Stimulated activated CD8-positive, alpha-beta memory T cell treated with anti-CD3 and anti-CD28 coated beads, Interleukin-12 subunit alpha, Interleukin-12 subunit beta, amount 100 ng/mL, for 4 hours (primary cell): ENCODE measurements around the gene MRPL12.

ENCODE experiments used
- DNase-seq: peaks from one replicate; pipeline ENCODE4 v3.0.0-alpha.2; 2020; ENCODE audit warnings: low read depth

The MRPL12 gene

DNA sequence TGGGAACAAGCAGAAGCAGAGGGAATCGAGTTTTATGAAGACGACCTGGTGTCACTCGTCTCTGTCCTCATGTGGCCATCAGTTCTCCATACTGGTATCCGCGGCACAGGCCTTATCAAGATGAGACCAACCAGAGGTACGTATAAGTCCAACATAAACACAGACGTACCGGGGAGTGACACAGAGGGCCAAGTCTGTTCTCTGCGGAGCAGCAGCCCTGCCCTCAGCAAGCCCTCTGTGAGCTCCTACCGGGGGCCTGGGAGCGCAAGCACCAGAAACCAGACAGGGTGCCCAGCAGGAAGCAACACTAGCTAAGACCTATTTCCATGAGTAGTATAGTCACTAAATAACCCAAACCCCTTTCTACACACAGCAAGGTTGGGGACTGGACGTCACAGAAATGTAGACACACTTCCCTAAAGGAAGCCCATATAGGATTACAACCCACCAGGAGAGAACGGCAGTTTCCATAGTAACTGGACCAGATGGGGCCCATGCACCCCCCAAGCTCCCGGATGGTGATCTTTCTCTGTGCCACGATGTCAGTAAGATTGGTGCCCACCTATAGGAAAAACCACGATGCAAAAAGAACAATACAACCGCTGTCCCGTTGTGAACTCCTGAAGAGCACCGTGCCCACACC lies 20.5 kb upstream of the MRPL12 start:
- no peak for DNase-seq

DNA sequence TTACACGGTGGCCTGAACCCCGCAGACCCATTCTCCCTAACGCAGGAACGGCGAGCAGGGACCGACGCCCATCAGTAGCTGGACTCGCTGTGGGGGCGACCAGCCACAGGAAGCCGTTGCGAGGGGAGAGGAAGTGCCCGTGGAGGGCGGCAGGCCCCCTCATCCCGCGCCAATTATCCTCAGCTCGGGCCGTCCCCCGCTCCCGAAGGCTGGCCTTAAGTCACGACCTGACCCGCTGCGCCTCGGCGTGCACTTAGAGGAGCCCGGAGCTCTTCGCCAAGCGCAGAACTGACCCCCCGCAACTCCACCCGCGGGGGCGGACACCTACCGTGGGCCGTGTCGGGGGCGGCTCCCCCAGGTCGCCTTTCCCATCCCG lies 20.0 kb upstream of the MRPL12 start:
- DNase-seq: no peak

- peak; percentile 96 for DNase-seq
These were observed 19.4 kb upstream of the MRPL12 start, which contains the start of the genes ARL16 and HGS for GRCh38 chr17:81683584-81684441. TSS of gene ARL16 (minus strand) at chr17:81683797. CDS start at chr17:81683753, 44 bp downstream. TSS of gene HGS (plus strand) at chr17:81684011. CDS start at chr17:81684067, 56 bp downstream.

DNA sequence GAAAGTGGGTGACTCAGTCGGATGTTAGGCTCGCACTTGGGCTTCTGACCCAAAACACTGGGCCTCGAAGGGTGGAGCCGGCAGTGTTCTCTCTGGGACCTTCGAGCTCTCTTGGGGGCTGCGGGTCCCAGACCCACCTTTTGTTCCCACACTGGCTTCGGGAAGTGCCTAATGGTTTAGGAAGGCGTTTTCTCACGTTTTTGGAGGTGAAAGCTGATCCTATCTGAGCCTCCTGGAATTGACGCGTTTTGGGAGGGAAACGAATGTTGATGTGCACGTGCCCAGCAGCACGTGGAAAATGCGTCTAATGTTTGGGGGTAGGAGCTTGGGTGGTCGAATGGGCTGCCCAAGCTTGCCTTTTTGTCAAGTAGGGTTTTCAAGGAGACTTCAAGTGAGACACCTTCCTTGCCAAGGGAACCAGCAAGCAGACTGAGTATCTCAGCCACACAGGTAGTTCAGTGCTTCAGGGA lies 18.7 kb upstream of the MRPL12 start:
- DNase-seq: no peak

DNA sequence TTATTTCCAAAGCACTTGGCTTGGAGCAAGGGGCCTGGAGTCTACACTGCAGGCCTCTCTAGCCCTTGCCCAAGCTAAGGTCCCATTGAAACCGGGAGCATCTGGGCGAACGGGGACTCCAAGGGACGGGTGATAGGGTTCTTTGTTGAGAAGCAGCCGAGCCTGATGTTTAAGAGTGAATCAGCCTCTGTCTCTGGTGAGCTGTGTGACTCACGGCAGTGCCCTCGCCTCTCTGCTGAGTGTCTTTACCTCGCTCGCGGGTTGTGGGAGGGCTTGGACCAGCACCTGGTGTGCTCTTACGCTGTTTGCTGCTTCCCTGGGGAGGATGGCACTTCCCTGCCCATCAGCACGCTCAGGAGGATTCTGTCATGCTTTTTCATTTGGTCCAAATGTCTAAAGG lies 18.1 kb upstream of the MRPL12 start:
- DNase-seq: no peak

GRCh38 chr17:81686614-81687013 lies 16.6 kb upstream of the MRPL12 start:
- no peak for DNase-seq

DNA sequence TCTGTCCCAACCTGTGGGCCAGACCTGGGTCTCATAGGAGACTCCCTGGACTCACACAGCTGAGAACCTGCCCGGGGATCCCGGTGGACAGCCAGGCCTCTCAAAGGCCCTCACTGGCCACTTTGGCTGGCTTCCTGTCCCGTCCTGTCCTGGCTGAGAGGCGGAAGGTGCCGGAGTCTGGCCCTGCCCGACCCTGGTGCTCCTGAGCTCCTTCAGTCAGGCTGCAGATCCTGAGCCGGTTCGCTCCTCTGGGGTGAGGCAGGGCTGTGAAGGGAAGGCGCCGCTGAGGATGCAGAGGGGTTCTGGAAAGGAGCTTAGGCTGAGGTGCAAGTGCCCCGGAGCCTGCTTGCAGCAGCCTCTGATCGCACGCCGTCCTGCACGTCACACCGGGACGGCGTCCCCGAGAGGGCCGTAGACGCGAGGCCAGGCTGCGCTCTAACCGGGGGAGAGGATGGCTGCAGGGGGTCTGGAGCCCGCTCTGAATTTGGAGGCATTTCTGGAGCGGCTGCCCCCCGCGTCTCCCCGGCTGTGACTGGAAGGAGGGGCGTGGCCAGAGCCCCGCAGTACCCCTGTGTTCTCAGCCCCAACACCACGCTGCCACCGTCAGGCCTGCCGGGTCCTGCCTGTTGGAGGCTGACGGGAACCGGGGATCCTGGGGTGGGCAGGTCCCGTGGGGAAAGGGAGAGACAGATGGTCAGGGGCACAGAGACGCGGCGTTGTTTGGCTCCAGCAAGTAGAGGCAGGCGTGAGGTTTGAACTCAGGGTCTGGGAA lies 15.2 kb upstream of the MRPL12 start:
- no peak for DNase-seq

DNA sequence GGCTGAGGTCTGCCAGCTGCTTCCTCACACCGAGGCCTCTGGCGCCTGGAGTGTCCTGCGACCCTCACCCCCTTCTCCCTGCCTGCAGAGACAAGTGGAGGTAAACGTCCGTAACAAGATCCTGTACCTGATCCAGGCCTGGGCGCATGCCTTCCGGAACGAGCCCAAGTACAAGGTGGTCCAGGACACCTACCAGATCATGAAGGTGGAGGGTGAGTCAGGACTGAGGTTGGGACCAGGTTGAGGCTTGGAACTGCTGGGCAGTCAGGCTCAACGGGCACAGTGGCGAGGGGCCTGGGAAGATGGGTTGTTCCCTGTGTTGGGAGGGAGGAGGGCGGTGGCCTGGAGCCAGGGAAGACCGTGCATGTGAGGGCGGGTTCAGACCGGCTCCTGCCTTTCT lies 14.6 kb upstream of the MRPL12 start:
- DNase-seq: no peak

- DNase-seq: no peak
These were observed 13.1 kb upstream of the MRPL12 start for GRCh38 chr17:81690066-81690465.

DNA sequence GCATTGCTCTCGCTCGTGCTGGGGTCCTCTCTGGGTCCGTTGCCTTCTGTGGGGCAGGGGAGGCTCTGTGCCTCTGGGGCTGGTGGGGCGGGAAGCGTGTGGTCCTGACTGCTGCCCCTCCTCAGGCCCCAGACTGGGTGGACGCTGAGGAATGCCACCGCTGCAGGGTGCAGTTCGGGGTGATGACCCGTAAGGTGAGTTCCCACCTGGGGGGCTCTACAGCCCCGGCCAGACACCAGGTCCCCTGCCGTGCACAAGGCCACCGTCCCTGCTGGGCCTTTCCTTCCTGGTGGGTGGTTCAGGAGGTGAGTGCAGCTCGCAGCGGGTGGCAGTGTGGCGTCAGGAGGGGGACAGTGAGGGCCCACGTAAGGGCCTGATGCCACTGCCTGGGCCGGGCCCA lies 12.6 kb upstream of the MRPL12 start:
- DNase-seq: no peak

DNA sequence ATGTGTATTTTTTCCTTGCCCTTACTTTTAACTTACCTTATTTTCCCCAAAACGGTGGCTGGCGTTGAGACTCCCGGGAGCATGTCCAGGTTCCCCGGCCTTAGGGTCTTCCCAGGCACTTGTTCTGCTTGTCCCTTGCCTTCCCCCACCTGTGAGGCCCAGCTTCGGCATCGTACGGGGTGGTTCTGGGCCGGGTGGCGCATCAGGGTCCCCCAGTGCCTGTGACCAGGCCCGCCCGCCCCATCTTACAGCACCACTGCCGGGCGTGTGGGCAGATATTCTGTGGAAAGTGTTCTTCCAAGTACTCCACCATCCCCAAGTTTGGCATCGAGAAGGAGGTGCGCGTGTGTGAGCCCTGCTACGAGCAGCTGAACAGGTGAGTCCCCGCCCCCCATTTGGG lies 12.0 kb upstream of the MRPL12 start:
- DNase-seq: no peak

- no peak for DNase-seq
These were observed 11.6 kb upstream of the MRPL12 start for GRCh38 chr17:81691608-81692007.

DNA sequence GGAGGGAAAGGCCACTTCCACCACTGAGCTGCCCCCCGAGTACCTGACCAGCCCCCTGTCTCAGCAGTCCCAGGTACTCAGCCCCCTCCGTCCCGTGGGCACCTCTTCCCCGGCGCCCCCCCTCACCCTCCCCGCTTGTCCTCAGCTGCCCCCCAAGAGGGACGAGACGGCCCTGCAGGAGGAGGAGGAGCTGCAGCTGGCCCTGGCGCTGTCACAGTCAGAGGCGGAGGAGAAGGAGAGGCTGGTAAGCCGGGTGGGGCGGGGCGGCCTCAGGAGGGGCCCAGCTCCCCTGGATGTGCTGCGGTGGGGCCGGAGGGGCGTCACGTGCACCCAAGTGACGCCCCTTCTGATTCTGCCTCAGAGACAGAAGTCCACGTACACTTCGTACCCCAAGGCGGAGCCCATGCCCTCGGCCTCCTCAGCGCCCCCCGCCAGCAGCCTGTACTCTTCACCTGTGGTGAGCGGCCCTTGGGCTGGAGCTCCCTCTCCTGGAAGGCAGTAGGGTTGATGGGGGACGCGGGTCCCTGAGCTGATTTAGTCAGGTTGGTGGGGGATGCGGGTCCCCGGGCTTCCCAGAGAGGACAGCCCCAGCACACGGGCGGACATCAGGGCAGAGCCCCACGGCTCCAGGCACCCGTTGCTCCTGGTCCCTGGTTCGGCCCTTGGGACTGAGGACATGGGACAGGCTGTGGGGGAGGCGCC lies 9.5 kb upstream of the MRPL12 start:
- DNase-seq: no peak

DNA sequence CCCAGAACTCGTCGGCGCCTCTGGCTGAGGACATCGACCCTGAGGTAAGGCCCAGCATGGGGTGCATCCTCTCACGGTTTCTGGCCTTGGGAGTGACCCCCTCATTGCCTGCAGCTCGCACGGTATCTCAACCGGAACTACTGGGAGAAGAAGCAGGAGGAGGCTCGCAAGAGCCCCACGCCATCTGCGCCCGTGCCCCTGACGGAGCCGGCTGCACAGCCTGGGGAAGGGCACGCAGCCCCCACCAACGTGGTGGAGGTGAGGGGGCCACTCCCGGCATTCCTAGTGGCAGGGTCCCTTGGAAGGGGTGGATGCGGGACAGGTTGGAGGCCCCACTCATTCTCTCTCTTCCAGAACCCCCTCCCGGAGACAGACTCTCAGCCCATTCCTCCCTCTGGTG lies 8.4 kb upstream of the MRPL12 start:
- DNase-seq: no peak

- DNase-seq: no peak
These were observed 8.0 kb upstream of the MRPL12 start for GRCh38 chr17:81695211-81695610.

- no peak for DNase-seq
These were observed 7.4 kb upstream of the MRPL12 start for GRCh38 chr17:81695801-81696200.

- no peak for DNase-seq
These were observed 6.8 kb upstream of the MRPL12 start for GRCh38 chr17:81696218-81696941.

GRCh38 chr17:81697261-81698044 lies 5.7 kb upstream of the MRPL12 start:
- no peak for DNase-seq

DNA sequence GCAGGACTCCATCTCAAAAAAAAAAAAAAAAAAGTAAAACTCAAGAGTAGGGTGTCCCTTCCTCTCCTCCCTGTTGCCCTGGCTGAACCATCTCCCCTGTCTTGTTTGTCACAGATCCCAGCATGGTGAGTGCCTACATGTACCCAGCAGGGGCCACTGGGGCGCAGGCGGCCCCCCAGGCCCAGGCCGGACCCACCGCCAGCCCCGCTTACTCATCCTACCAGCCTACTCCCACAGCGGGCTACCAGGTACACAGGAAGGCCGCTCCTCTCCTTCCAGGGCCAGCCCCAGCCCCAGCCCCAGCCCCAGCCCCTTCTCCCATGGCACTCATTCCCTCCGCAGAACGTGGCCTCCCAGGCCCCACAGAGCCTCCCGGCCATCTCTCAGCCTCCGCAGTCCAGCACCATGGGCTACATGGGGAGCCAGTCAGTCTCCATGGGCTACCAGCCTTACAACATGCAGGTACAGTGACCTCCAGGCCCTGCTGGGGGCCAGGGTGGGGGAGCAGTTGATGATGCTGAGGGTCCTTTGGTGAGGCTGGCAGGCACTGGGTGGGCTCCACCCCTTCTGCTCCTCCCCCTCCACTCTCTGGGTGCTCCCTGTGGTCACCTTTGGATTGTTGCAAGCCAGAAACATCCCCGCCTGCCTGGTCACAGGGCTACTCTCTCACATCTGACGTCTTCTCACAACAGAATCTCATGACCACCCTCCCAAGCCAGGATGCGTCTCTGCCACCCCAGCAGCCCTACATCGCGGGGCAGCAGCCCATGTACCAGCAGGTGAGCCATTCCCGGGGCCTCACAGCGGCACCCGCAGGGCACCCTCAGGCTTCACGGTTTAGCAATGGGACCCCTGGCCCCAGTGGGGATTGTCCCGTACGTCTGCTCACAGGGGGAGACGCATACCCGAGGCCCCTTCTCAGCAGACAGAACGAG lies 2.5 kb upstream of the MRPL12 start:
- DNase-seq: no peak
